Hepatocyte (in vitro differentiated cells): ENCODE results near the gene BCAS1.

Experiments
- CTCF ChIP-seq: fragments of 200-600 bp; sonication (generic); IDR thresholded peaks from 2 replicates; pipeline ENCODE4 v1.5.1; 2016; ENCODE audit warnings: antibody characterized with exemption, mild to moderate bottlenecking; ENCODE audit not compliant: poor library complexity
- EZH2 ChIP-seq: fragments of 200-600 bp; sonication (generic); IDR thresholded peaks from 2 replicates; pipeline ENCODE4 v1.6.1; 2016; ENCODE audit warnings: antibody characterized with exemption, mild to moderate bottlenecking, borderline replicate concordance

DNA sequence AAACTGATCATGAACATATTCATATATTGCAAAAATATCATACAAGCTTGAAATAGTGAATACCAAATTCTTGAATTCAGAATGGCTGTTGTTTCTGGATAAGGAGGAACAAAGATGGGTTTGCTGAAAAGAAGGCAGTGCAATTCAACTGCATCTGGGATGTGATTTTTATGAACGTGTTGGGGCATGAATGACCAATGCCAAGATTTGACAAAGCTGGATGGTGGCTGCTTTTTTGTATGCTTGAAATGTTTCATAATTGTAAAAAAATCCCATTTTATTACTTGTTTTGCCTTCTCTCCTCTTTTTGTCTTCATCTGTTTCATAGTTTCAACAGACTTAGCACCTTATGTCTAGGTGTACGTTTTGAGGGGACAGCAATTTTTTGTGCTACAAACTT lies 36.8 kb upstream of the BCAS1 start:
- TF ChIP-seq EZH2 = no peak
- TF ChIP-seq CTCF = no peak
